Mesothelial cell of epicardium (in vitro differentiated cells): Measurements from ENCODE around the gene CFAP97D2. TPM values are rescaled to one million over a fixed set of nuclear protein-coding genes. Genes with fewer than 3 reads are reported as not detected.

Experiments used
- DNase-seq, 2 experiments: peaks; one replicate each; pipeline ENCODE4 v3.0.0; 2021; ENCODE audit warnings: low spot score in 2 of 2; ENCODE audit not compliant: unreplicated experiment in 2 of 2
- H3K27ac Mint-ChIP-seq: 2 replicates; pipeline ENCODE4 v1.8.0; 2021; ENCODE audit warnings: mixed read lengths
- H3K27me3 Mint-ChIP-seq: 2 replicates; pipeline ENCODE4 v1.8.0; 2021; ENCODE audit warnings: low read depth, mixed read lengths
- H3K36me3 Mint-ChIP-seq: 2 replicates; pipeline ENCODE4 v1.8.0; 2021; ENCODE audit warnings: mixed read lengths
- H3K4me1 Mint-ChIP-seq: 2 replicates; pipeline ENCODE4 v1.8.0; 2021; ENCODE audit warnings: mixed read lengths
- H3K4me3 Mint-ChIP-seq: 2 replicates; pipeline ENCODE4 v1.8.0; 2021; ENCODE audit warnings: mild to moderate bottlenecking, moderate library complexity, mixed read lengths
- H3K9me3 Mint-ChIP-seq: 2 replicates; pipeline ENCODE4 v1.8.0; 2021; ENCODE audit warnings: mixed read lengths
- CTCF ChIP-seq: fragments of 200-600 bp; sonication (generic); IDR thresholded peaks from one replicate; pipeline ENCODE4 v1.5.0; 2021; ENCODE audit warnings: antibody characterized with exemption; ENCODE audit not compliant: unreplicated experiment
- total RNA-seq: library from RNA; stranded (reverse); gene quantifications from 3 replicates; pipeline ENCODE4 v1.2.1, GENCODE V29; 2021

CFAP97D2 gene
- total RNA-seq, 1 donor from 2014 or later = not detected

GRCh38 chr13:114161028-114161556, 18.0 kb upstream of the CFAP97D2 start:
- peaks cover 53% of the 10 kb centered on the region for H3K27me3 Mint-ChIP-seq
- no peaks in the 10 kb centered on the region for H3K36me3 Mint-ChIP-seq
- TF ChIP-seq CTCF = no peak
- H3K27ac Mint-ChIP-seq = no peak overlapping the region
- H3K4me1 Mint-ChIP-seq = peaks cover 7% of the 10 kb centered on the region
- no peak for DNase-seq
- no peaks in the 10 kb centered on the region for H3K9me3 Mint-ChIP-seq
- H3K4me3 Mint-ChIP-seq = no peak overlapping the region

GRCh38 chr13:114161644-114162532, 17.2 kb upstream of the CFAP97D2 start:
- Mint-ChIP-seq H3K4me3 (no peak overlapping the region), H3K27ac (no peak overlapping the region), H3K9me3 (no peaks in the 10 kb centered on the region), H3K36me3 (no peaks in the 10 kb centered on the region), H3K4me1 (peaks cover 2% of the 10 kb centered on the region), H3K27me3 (peaks cover 51% of the 10 kb centered on the region)
- TF ChIP-seq CTCF = no peak
- DNase-seq = no peak

- peaks cover 48% of the 10 kb centered on the region for H3K27me3 Mint-ChIP-seq
- H3K36me3 Mint-ChIP-seq = no peaks in the 10 kb centered on the region
- H3K9me3 Mint-ChIP-seq = no peaks in the 10 kb centered on the region
- H3K4me3 Mint-ChIP-seq = no peak overlapping the region
- DNase-seq = no peak
- H3K4me1 Mint-ChIP-seq = peaks cover 2% of the 10 kb centered on the region
- TF ChIP-seq CTCF = no peak
- no peak overlapping the region for H3K27ac Mint-ChIP-seq
Measured at GRCh38 chr13:114162533-114162922, 16.5 kb upstream of the CFAP97D2 start.

GRCh38 chr13:114164053-114164452, 15.0 kb upstream of the CFAP97D2 start:
- TF ChIP-seq CTCF = no peak
- Mint-ChIP-seq H3K4me3 (no peak overlapping the region), H3K9me3 (no peaks in the 10 kb centered on the region), H3K27me3 (peaks cover 46% of the 10 kb centered on the region), H3K36me3 (no peaks in the 10 kb centered on the region), H3K27ac (no peak overlapping the region), H3K4me1 (peaks cover 2% of the 10 kb centered on the region)
- DNase-seq = peak in 1 of 2 experiments; percentile 34

- H3K4me3 Mint-ChIP-seq = no peak overlapping the region
- DNase-seq = peak in 1 of 2 experiments; percentile 33
- no peaks in the 10 kb centered on the region for H3K36me3 Mint-ChIP-seq
- H3K4me1 Mint-ChIP-seq = peaks cover 2% of the 10 kb centered on the region
- H3K9me3 Mint-ChIP-seq = no peaks in the 10 kb centered on the region
- TF ChIP-seq CTCF = no peak
- H3K27me3 Mint-ChIP-seq = peaks cover 38% of the 10 kb centered on the region
- H3K27ac Mint-ChIP-seq = no peak overlapping the region
Measured at GRCh38 chr13:114164681-114165429, 14.2 kb upstream of the CFAP97D2 start.
